OCI-LY7 (cell line): ENCODE measurements around the gene PHACTR1. TPM values are rescaled to one million over a fixed set of nuclear protein-coding genes. Genes with fewer than 3 reads are reported as not detected.

Experiments used
- BruUV-seq: library from RNA; stranded (reverse); fragments of 400-500 nt; replicated peaks from 2 replicates; lab custom pipeline; 2021; lab: Mats Ljungman, UMichigan
- CTCF ChIA-PET: fragments of 300-600 bp; sonication (Branson Sonifier 250); formaldehyde crosslinking; loops from one replicate; lab custom pipeline; 2022; ENCODE audit warnings: antibody characterized with exemption; ENCODE audit not compliant: unreplicated experiment; lab: Charles Lee
- POLR2A ChIA-PET: fragments of 300-600 bp; sonication (Branson Sonifier 250); formaldehyde crosslinking; loops from one replicate; lab custom pipeline; 2022; ENCODE audit warnings: antibody characterized with exemption; lab: Charles Lee
- DNase-seq: peaks from one replicate; pipeline ENCODE4 v3.0.0-alpha.2; 2015; ENCODE audit warnings: low spot score
- H2AFZ ChIP-seq: fragments of 200-600 bp; sonication (generic), shearing (Covaris generic); 2 replicates; pipeline ENCODE4 v1.6.1; 2014; ENCODE audit warnings: mild to moderate bottlenecking, antibody characterized with exemption, low read length, moderate library complexity
- H3K27ac ChIP-seq: fragments of 200-600 bp; sonication (generic); 2 replicates; pipeline ENCODE4 v1.5.1; 2014; ENCODE audit warnings: mixed run types, low read depth, mild to moderate bottlenecking, moderate library complexity, low read length, inconsistent platforms; ENCODE audit not compliant: poor library complexity, severe bottlenecking
- H3K36me3 ChIP-seq: fragments of 200-600 bp; sonication (generic); 2 replicates; pipeline ENCODE4 v1.6.1; 2014; ENCODE audit warnings: mild to moderate bottlenecking, antibody characterized with exemption, low read length, moderate library complexity, mixed read lengths; ENCODE audit not compliant: insufficient read depth
- H3K4me1 ChIP-seq: fragments of 200-600 bp; sonication (generic); 2 replicates; pipeline ENCODE4 v1.5.1; 2014; ENCODE audit warnings: mild to moderate bottlenecking, low read length; ENCODE audit not compliant: insufficient read depth, poor library complexity, severe bottlenecking
- H3K4me2 ChIP-seq: fragments of 200-600 bp; sonication (generic); 2 replicates; pipeline ENCODE4 v1.6.1; 2014; ENCODE audit warnings: mild to moderate bottlenecking, low read length
- H3K4me3 ChIP-seq: fragments of 200-600 bp; sonication (generic); 2 replicates; pipeline ENCODE4 v1.5.1; 2014; ENCODE audit warnings: mild to moderate bottlenecking, low read depth, low read length; ENCODE audit not compliant: poor library complexity, severe bottlenecking
- H3K79me2 ChIP-seq: fragments of 200-600 bp; sonication (generic); 2 replicates; pipeline ENCODE4 v1.6.1; 2016; ENCODE audit warnings: low read depth, mild to moderate bottlenecking, low read length, moderate library complexity, mixed read lengths; ENCODE audit not compliant: insufficient read depth
- H3K9me2 ChIP-seq: fragments of 200-600 bp; sonication (generic); 2 replicates; pipeline ENCODE4 v1.6.1; 2016; ENCODE audit warnings: mild to moderate bottlenecking, low read length, mixed read lengths; ENCODE audit not compliant: insufficient read depth
- H3K9me3 ChIP-seq: fragments of 200-600 bp; sonication (generic); 2 replicates; pipeline ENCODE4 v1.6.1; 2014; ENCODE audit warnings: mild to moderate bottlenecking, mixed run types, low read length, mixed read lengths
- H4K20me1 ChIP-seq: fragments of 200-600 bp; sonication (generic); 2 replicates; pipeline ENCODE4 v1.6.1; 2014; ENCODE audit warnings: mild to moderate bottlenecking, antibody characterized with exemption, low read length, moderate library complexity, mixed read lengths; ENCODE audit not compliant: insufficient read depth
- CTCF ChIP-seq: fragments of 200-600 bp; sonication (generic); conservative IDR thresholded peaks from 2 replicates; pipeline ENCODE4 v1.5.1; 2014; ENCODE audit warnings: mild to moderate bottlenecking, antibody characterized with exemption, low read length, moderate library complexity, mixed read lengths
- EZH2phosphoT487 ChIP-seq: fragments of 200-600 bp; sonication (generic); IDR thresholded peaks from 2 replicates; pipeline ENCODE4 v1.6.1; 2018; ENCODE audit warnings: low read depth, borderline replicate concordance, mild to moderate bottlenecking, mixed run types, antibody characterized with exemption, low read length, moderate library complexity, mixed read lengths
- intact Hi-C: fragments of 100-400 bp; cut with micrococcal nuclease; formaldehyde crosslinking; loops from one replicate; pipeline ENCODE4 v1.10.0; 2022; ENCODE audit not compliant: unreplicated experiment
- total RNA-seq, 2 experiments: library from RNA; depleted of rRNA in 1 of 2; stranded (reverse); fragments of >200 nt in 1 of 2; shearing (Covaris generic) in 1 of 2; gene quantifications; 2 replicates each; pipeline ENCODE4 v1.2.3, GENCODE V29; 2014 to 2022

PHACTR1 gene
- total RNA-seq, 2 experiments from 2014 or later: 25.1 to 46.6 TPM

DNA sequence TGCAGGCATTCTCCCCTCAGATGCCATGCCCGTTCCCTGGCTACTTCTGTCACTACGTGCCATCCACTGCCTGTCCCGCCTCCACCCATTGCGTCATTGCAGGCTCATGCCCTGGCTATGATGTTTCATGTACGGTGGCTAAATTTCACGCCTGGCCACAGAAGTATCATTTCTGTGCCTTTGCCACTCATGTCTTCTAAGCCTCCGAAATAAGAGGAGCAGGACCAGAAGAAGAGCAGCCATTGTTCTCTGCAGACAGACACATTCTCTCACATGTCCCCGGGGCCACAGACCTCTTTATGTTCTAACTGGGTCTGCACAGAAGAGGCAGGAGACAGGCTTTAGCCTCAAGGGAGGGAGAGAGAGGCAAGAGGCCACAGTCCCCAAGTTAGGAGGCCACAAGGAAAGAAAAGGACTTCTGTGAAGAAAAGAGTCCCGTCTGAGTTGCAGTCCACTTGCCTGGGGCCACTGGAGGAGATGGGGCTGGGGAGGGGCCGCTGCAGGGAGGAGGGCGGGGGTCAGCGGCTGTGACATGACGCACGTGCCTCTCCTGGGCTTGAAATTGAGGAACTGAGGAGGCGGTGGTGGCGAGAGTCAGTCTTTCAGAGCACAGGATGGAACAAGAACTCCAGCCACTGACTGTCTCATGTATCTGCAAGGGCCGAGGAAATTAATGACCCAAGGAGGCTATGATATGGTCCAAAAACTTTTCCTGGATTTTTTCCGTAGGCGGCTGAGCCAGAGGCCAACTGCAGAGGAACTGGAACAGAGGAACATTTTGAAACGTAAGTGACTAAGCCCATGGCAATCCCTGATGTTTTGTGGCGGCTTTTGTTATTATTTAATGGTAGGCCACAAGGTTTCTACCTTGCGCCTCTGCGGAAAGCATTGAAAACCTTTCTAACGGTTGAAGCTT is 555.8 kb downstream of the PHACTR1 start:
- BruUV-seq: no TSS peak
- peak overlapping the region; percentile 65 for H3K27ac ChIP-seq
- POLR2A ChIA-PET: interaction anchor here (0.9 to 1.2 kb wide), 7 partner anchors 9 to 55 kb away, joined by 3 to 8 read pairs (median 5); no protein-coding TSS in a partner anchor
- peak overlapping the region; percentile 78 for H2AFZ ChIP-seq
- no peaks in the 10 kb centered on the region for H3K9me3 ChIP-seq
- CTCF ChIA-PET: interaction anchor here (1.1 kb wide), 1 partner anchor 77 kb away, joined by 3 read pairs; no protein-coding TSS in a partner anchor
- no peaks in the 10 kb centered on the region for H3K9me2 ChIP-seq
- peak; percentile 84 for DNase-seq
- H3K36me3 ChIP-seq: peaks cover 3% of the 10 kb centered on the region; the same call in 1 of the 2 replicates
- peaks cover 68% of the 10 kb centered on the region for H3K4me1 ChIP-seq
- TF ChIP-seq EZH2phosphoT487 (no peak), CTCF (peak; percentile 52; the same call in 1 of the 2 replicates)
- H3K4me2 ChIP-seq: peak overlapping the region; percentile 85
- H4K20me1 ChIP-seq: no peaks in the 10 kb centered on the region
- peaks cover 36% of the 10 kb centered on the region; the same call in 1 of the 2 replicates for H3K79me2 ChIP-seq
- peak overlapping the region; percentile 71 for H3K4me3 ChIP-seq
- intact Hi-C loops: loop anchor here (1.0 to 5.0 kb wide), 3 partner anchors 24 to 185 kb away; partner anchors contain the start of gene TBC1D7

GRCh38 chr6:13273202-13273930 is 556.8 kb downstream of the PHACTR1 start:
- peak overlapping the region; percentile 65 for H3K27ac ChIP-seq
- POLR2A ChIA-PET: interaction anchor here (0.6 to 2.0 kb wide), 14 partner anchors 9 to 793 kb away, joined by 3 to 9 read pairs (median 5); partner anchors contain the start of gene TBC1D7
- H3K9me3 ChIP-seq: no peaks in the 10 kb centered on the region
- peak overlapping the region; percentile 78; the same call in 1 of the 2 replicates for H2AFZ ChIP-seq
- H3K4me3 ChIP-seq: peak overlapping the region; percentile 71
- peaks cover 36% of the 10 kb centered on the region; the same call in 1 of the 2 replicates for H3K79me2 ChIP-seq
- intact Hi-C loops: loop anchor here (1.0 to 5.0 kb wide), 3 partner anchors 23 to 184 kb away; partner anchors contain the start of gene TBC1D7
- no peaks in the 10 kb centered on the region for H4K20me1 ChIP-seq
- TF ChIP-seq EZH2phosphoT487 (no peak), CTCF (no peak)
- peaks cover 68% of the 10 kb centered on the region for H3K4me1 ChIP-seq
- H3K9me2 ChIP-seq: no peaks in the 10 kb centered on the region
- CTCF ChIA-PET: interaction anchor here (1.1 kb wide), 1 partner anchor 78 kb away, joined by 3 read pairs; no protein-coding TSS in a partner anchor
- DNase-seq: no peak
- peaks cover 3% of the 10 kb centered on the region; the same call in 1 of the 2 replicates for H3K36me3 ChIP-seq
- H3K4me2 ChIP-seq: peak overlapping the region; percentile 85
- BruUV-seq: no TSS peak
